WERI-Rb-1 (cell line): ENCODE measurements around the gene PARL.

Experiments used
- DNase-seq: peaks from one replicate; pipeline ENCODE4 v3.0.0-alpha.2; 2020
- H3K27ac ChIP-seq: fragments of 250-450 bp; sonication (Bioruptor Pico); 2 replicates; pipeline ENCODE4 v1.5.1; 2020; ENCODE audit warnings: mild to moderate bottlenecking, moderate library complexity
- H3K27me3 ChIP-seq: fragments of 250-450 bp; sonication (Bioruptor Pico); 2 replicates; pipeline ENCODE4 v1.5.1; 2021; ENCODE audit warnings: mild to moderate bottlenecking, low read depth, moderate library complexity; ENCODE audit not compliant: insufficient read depth, severe bottlenecking
- H3K36me3 ChIP-seq: fragments of 250-450 bp; sonication (Bioruptor Pico); 2 replicates; pipeline ENCODE4 v1.5.1; 2020; ENCODE audit warnings: mild to moderate bottlenecking, moderate library complexity
- H3K4me3 ChIP-seq: 2 replicates; pipeline ENCODE4 v1.5.1; 2011; ENCODE audit warnings: low read depth, mild to moderate bottlenecking, control low read depth, low read length
- H3K9me3 ChIP-seq: fragments of 250-450 bp; sonication (Bioruptor Pico); 2 replicates; pipeline ENCODE4 v1.5.1; 2021; ENCODE audit warnings: mild to moderate bottlenecking, moderate library complexity; ENCODE audit not compliant: severe bottlenecking
- CTCF ChIP-seq: IDR thresholded peaks from 2 replicates; pipeline ENCODE4 v1.5.1; 2011; ENCODE audit warnings: low read depth, mild to moderate bottlenecking, control low read depth, inconsistent platforms, low read length

Gene PARL

GRCh38 chr3:183822631-183823030, 62.0 kb downstream of the PARL start:
- Histone ChIP-seq H3K27ac (no peak overlapping the region), H3K27me3 (no peaks in the 10 kb centered on the region), H3K9me3 (no peaks in the 10 kb centered on the region), H3K4me3 (no peak overlapping the region), H3K36me3 (no peaks in the 10 kb centered on the region)
- DNase-seq = no peak
- TF ChIP-seq CTCF = no peak

- no peak for DNase-seq
- TF ChIP-seq CTCF = no peak
- Histone ChIP-seq H3K27ac (no peak overlapping the region), H3K36me3 (peaks cover 11% of the 10 kb centered on the region), H3K9me3 (no peaks in the 10 kb centered on the region), H3K27me3 (no peaks in the 10 kb centered on the region), H3K4me3 (no peak overlapping the region)
These were observed 64.8 kb downstream of the PARL start for GRCh38 chr3:183819831-183820230.

GRCh38 chr3:183818706-183819624, 65.7 kb downstream of the PARL start:
- no peak for DNase-seq
- Histone ChIP-seq H3K4me3 (no peak overlapping the region), H3K36me3 (peaks cover 11% of the 10 kb centered on the region), H3K27me3 (no peaks in the 10 kb centered on the region), H3K27ac (no peak overlapping the region), H3K9me3 (no peaks in the 10 kb centered on the region)
- TF ChIP-seq CTCF = no peak

- TF ChIP-seq CTCF = no peak
- H3K9me3 ChIP-seq = no peaks in the 10 kb centered on the region
- DNase-seq = no peak
- H3K36me3 ChIP-seq = peaks cover 11% of the 10 kb centered on the region
- H3K4me3 ChIP-seq = no peak overlapping the region
- no peaks in the 10 kb centered on the region for H3K27me3 ChIP-seq
- no peak overlapping the region for H3K27ac ChIP-seq
These were observed 66.5 kb downstream of the PARL start for GRCh38 chr3:183818041-183818620.

GRCh38 chr3:183817639-183818038, 67.0 kb downstream of the PARL start:
- H3K27me3 ChIP-seq = no peaks in the 10 kb centered on the region
- no peak overlapping the region for H3K27ac ChIP-seq
- H3K9me3 ChIP-seq = no peaks in the 10 kb centered on the region
- peaks cover 13% of the 10 kb centered on the region for H3K36me3 ChIP-seq
- H3K4me3 ChIP-seq = no peak overlapping the region
- no peak for TF ChIP-seq CTCF
- no peak for DNase-seq
